Measurements from ENCODE around the gene FLVCR1.
A peak's percentile ranks its signal among the peaks of the same experiment; 100 is the strongest.
"Not testable (repeated sequence)": the region's sequence is repeated elsewhere in the genome, so short reads cannot be mapped to it uniquely, and the experiment has no call there.

The FLVCR1 gene

GRCh38 chr1:212857992-212858460 lies at the start of gene FLVCR1:
TSS of gene FLVCR1 (plus strand) at chr1:212858275. CDS start at chr1:212858453, 178 bp downstream.
- peak; percentile 94 for DNase-seq

- DNase-seq, result peak; percentile 6
These were observed 43.3 kb upstream of the FLVCR1 start for GRCh38 chr1:212814537-212815334.

- DNase-seq, result no peak
These were observed 41.4 kb upstream of the FLVCR1 start for GRCh38 chr1:212816567-212817278.

- no peak for DNase-seq
These were observed 38.3 kb upstream of the FLVCR1 start for GRCh38 chr1:212819726-212820125.

GRCh38 chr1:212820969-212821368 lies 37.1 kb upstream of the FLVCR1 start:
- DNase-seq, result no peak

- no peak for DNase-seq
These were observed 35.1 kb upstream of the FLVCR1 start for GRCh38 chr1:212822956-212823355.

- DNase-seq, result no peak
These were observed 33.9 kb upstream of the FLVCR1 start for GRCh38 chr1:212824201-212824600.

GRCh38 chr1:212825798-212826452 lies 32.1 kb upstream of the FLVCR1 start:
- no peak for DNase-seq

- DNase-seq, result no peak
These were observed 30.8 kb upstream of the FLVCR1 start for GRCh38 chr1:212827171-212827776.

GRCh38 chr1:212827831-212828278 lies 30.2 kb upstream of the FLVCR1 start:
- DNase-seq, result no peak

- no peak for DNase-seq
These were observed 29.7 kb upstream of the FLVCR1 start for GRCh38 chr1:212828395-212828794.

GRCh38 chr1:212833211-212834207 lies 24.6 kb upstream of the FLVCR1 start:
- not testable (repeated sequence) for DNase-seq

- no peak for DNase-seq
These were observed 19.9 kb upstream of the FLVCR1 start for GRCh38 chr1:212838145-212838544.

- DNase-seq, result not testable (repeated sequence)
These were observed 13.6 kb upstream of the FLVCR1 start for GRCh38 chr1:212844521-212844920.

- no peak for DNase-seq
These were observed 10.5 kb upstream of the FLVCR1 start, which contains the start of gene SPATA45 for GRCh38 chr1:212847549-212847948. TSS of gene SPATA45 (minus strand) at chr1:212847649. CDS start at chr1:212836149, 11,500 bp downstream.

- DNase-seq, result no peak
These were observed 5.9 kb upstream of the FLVCR1 start for GRCh38 chr1:212852105-212852688.

- DNase-seq, result no peak
These were observed 4.4 kb upstream of the FLVCR1 start for GRCh38 chr1:212853658-212854057.

GRCh38 chr1:212856755-212857154 lies 1.3 kb upstream of the FLVCR1 start:
- no peak for DNase-seq

GRCh38 chr1:212858461-212859265 lies 588 bp downstream of the FLVCR1 start:
- DNase-seq, result peak; percentile 26

Measured in CD4-positive, alpha-beta T cell treated with Interleukin-17A for 4 hours (primary cell).